LoVo (cell line): ENCODE results near the gene DCTN2.
"Not testable (repeated sequence)": the region's sequence is repeated elsewhere in the genome, so short reads cannot be mapped to it uniquely, and the experiment has no call there.

Experiments
- DNase-seq: peaks from one replicate; pipeline ENCODE4 v3.0.0-alpha.2; 2016; ENCODE audit warnings: low spot score

DCTN2 gene

DNA sequence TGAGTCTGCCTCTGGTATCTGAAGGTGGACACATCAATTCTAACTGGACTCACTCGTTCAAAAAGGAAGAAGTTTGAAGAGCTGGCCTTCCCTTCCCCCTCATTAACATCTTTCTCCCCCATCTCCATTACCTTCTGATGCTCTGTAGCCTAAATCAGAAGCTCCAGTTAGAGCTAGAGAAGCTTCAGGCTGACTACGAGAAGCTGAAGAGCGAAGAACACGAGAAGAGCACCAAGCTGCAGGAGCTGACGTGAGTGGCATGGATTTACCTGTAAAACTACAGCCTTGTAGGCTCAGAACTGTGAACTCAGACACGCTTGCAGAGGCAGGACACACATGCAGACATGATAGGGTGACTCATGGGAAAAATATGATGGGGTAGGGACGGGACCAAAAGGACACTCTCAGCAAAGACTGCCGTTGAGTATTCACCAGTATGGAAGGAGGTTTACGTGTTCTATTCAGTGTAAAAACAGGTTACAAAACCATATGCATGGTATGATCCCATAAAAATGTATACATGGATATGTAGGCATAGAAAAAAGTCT lies 29.7 kb upstream of the DCTN2 start:
- DNase-seq: no peak

DNA sequence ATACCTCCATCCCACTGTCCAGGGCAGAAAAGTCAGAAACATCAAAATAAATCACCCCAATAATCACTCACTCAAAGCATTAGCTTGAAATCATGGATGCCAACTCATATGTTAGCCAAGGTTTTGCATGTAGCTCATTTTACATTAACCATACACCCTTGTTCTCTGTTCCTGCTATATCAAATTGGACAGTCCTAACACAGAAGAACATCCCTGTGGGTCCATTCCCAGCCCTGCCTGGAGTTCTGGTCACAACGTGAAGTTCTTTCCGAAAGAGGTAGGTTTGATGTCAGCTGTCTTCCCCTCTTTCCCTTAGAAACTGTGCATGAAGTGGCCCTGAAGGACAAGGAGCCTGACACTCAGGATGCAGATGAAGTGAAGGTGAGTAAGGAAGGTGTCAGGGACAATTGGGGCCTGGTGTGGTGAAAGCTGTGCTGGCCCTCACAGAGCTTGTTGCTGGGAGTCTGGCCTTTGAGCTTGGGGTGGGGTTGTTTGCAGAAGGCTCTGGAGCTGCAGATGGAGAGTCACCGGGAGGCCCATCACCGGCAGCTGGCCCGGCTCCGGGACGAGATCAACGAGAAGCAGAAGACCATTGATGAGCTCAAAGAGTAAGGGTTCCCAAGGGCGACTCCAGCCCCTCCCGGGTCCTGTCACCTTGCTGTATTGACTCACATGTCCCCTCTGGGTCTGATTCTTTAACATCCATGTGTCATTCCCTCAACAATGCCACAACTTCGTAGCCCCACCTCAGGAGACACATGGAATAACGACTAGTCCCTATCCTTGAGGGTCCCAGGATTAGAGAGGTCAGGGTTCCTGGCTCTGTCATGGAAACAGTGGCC lies 29.0 kb upstream of the DCTN2 start:
- DNase-seq: no peak

DNA sequence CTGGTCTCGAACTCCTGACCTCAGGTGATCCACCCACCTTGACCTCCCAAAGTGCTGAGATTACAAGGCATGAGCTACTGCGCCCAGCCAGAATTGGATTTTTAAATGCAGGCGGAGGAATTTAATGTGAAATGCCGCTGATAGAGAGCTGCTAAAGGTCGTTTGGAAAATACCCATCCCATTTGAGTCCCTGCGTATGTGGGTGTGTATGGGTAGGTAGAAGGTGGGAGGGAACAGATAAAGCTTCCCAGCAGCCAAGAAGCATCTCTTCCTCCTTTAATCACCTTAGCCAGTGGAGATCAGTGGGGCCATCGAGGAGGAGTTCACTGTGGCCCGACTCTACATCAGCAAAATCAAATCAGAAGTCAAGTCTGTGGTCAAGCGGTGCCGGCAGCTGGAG lies 27.8 kb upstream of the DCTN2 start:
- DNase-seq: no peak

DNA sequence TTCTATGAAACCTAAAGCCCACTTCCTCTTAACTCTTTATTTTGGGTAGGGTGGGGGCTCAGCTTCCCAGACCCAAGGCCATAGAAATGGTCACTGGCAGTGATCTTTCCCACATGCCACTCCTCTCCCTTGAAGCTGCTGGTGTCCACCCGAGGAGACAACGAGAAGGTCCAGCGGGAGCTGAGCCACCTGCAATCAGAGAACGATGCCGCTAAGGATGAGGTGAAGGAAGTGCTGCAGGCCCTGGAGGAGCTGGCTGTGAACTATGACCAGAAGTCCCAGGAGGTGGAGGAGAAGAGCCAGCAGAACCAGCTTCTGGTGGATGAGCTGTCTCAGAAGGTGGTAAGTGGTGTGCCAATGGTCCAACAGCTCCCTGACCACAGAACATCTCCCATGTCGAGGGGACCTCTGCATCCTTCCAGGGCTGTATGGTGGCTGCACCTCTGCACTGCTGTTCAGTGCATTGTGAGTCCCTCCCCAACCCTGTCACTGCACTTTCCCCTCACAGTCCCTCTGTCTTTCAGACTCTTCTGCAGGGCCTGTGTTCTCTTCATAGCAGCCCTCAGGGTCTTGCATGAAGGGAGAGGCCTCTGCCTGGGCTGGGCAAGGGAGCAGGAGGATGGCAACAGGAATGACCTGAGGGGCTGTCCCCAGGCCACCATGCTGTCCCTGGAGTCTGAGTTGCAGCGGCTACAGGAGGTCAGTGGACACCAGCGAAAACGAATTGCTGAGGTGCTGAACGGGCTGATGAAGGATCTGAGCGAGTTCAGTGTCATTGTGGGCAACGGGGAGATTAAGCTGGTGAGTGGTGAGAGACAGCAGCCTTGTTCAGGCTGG lies 25.2 kb upstream of the DCTN2 start:
- DNase-seq: no peak

DNA sequence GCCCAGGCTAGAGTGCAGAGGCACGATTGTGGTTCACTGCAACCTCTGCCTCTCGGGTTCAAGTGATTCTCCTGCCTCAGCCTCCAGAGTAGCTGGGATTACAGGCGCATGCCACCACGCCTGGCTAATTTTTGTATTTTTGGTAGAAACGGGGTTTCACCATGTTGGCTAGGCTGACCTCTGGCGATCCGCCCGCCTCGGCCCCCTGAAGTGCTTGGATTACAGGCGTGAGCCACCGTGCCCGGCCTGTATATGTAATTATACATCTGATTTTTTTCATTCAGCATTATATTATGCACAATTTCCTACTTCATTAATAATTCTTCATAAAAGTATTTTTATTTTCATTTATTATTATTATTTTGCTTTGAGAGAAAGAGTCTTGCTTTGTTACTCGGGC lies 23.4 kb upstream of the DCTN2 start:
- DNase-seq: not testable (repeated sequence)

DNA sequence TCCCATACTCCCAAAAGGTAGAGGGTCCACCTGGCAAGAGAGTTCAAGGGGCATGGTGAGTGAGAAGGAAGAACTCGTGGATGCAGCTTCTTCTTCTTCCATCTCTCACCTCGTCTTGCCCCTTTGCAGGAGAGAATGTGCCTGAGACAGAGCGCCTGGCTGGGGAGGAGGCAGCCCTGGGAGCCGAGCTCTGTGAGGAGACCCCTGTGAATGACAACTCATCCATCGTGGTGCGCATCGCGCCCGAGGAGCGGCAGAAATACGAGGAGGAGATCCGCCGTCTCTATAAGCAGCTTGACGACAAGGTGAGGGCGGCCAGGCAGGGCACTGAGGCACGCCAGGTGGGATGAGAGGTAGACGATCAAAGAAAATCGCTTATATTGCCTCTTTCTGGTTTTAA lies 22.9 kb upstream of the DCTN2 start:
- no peak for DNase-seq

DNA sequence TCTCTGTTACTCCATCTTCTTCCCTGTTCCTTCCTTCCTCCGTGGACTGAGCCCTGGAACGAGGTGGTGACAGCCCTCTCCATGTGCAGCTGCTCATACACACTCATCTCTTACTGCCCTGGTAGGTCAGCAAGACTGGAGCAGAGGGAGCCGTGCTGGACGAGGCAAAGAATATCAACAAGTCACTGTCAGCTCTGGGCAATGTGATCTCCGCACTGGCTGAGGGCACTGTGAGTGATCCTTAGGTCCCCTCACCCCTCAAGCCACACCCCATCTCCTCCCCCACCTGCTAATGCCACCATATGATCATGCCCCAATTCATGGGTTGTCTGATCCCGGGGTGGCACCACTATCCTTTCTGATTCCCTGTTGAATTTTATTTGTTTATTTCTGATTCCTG lies 21.8 kb upstream of the DCTN2 start:
- DNase-seq: no peak

DNA sequence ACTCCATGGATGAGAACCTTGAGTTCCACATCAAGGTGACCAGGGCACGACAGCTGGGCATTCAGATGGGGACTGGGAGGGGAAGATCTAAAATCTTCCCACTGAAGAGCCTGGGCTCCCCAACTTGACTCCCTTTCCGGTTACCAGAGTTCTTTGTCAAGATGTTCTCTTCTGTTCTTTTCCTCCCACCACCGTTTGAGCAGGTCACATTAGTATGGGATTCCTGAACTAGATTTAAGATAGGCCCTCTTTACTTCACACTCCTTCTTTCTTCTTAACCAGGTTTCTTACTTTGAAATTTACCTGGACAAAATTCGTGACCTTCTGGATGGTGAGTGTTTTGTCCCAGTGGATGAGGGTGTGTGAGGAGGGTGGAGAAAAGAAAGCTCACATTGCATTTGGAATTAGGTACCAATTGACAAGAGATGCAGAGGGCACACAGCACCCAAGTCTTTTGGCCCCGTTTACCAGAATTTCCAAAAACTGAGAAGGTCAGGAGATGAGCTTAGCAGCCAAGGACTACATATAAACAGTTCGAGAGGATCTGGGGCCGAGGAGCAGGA lies 17.3 kb upstream of the DCTN2 start:
- DNase-seq: no peak

DNA sequence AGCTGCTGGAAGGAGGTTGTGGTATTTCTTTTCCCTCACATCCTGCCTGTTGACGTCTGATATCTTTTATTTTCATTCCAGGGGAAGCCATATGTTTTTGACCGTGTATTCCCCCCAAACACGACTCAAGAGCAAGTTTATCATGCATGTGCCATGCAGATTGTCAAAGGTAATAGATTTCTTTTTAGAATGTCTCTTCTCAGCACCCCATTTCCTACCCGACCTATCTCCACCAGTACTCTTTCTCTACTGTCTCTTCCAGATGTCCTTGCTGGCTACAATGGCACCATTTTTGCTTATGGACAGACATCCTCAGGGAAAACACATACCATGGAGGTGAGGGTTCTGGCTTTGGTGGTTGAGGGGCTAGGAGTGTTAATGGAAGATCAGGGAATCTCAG lies 16.4 kb upstream of the DCTN2 start:
- DNase-seq: no peak

DNA sequence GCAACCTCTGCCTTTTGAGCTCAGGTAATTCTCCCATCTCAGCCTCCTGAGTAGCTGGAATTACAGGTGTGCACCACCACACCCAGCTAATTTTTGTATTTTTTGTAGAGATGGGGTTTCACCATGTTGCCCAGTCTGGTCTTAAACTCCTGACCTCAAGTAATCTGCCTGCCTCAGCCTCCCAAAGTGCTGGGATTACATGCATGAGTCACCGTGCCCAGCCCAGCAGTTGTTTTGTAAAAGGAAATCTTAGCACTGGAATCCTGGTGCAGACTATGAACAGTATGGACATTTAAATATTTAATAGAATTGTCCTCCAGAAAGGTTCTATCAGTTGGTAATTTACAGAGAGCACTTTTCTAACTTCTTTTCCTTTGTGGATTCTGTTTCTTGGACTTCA lies 14.1 kb upstream of the DCTN2 start:
- not testable (repeated sequence) for DNase-seq

DNA sequence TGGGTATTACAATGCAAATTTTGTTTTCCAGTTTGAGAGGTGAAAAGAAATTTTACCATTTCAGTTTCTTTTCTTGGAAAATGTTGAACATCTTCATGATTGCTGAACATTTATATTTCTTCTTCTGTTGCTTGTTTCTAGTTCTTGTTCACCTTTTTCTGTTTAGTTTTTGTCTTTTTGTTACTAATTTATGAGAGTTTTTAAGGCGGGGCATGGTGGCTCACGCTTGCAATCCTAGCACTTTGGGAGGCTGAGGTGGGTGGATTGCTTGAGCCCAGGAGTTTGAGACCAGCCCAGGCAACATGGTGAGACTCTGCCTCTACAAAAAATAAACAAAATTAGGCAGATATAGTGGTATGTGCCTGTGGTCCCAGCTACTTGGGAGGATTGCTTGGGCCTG lies 13.5 kb upstream of the DCTN2 start:
- DNase-seq: no peak

DNA sequence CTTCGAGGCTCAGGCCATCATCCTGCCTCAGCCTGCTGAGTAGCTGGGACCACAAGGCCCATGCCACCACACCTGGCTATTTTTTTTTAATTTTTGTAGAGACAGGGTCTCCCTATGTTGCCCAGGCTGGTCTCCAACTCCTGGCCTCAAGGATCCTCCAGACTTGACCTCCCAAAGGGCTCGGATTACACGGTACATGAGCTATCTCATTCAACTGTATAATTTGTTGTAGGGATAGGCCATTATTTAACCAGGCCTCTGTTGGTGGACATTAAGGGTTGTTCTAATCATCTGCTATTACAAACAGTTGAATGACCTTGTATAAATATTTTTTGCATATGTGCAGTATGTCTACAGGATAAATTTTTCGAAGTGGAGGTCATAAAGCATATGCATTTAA lies 11.9 kb upstream of the DCTN2 start:
- no peak for DNase-seq

DNA sequence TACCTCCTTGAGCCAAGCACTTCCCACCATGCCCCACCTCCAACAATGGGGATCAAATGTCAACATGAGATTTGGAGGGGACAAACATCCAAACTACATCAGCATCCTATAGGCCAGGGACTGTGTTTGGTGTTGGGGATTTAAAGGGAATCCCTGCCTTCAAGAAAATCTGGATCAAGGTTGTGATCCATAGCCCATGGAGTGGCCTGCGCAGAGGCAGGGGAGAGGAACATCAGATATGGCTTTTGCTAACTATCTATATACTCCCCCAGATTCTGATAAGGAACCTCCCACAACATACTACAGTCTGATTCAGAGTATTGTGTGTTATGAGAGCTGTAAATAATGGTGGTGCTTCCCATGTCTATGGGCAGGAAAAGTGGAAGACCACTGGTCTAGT lies 7.9 kb upstream of the DCTN2 start:
- DNase-seq: no peak

DNA sequence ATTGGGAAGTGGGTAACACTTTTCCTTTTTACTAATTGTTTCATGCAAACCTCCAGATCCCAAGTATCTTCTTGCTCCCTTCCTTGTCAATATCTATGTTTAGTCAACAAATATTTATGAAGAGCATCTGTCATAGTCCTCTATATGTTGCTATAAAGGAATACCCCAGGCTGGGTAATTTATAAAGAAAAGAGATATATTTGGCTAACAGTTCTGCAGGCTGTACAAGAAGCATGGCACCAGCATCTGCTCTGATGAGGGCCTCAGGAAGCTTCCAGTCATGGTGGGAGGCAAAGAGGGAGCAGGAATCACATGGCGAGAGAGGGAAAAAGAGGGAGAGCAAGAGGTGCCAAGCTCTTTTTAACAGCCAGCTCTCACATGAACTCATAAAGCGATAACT lies 7.5 kb upstream of the DCTN2 start:
- no peak for DNase-seq

DNA sequence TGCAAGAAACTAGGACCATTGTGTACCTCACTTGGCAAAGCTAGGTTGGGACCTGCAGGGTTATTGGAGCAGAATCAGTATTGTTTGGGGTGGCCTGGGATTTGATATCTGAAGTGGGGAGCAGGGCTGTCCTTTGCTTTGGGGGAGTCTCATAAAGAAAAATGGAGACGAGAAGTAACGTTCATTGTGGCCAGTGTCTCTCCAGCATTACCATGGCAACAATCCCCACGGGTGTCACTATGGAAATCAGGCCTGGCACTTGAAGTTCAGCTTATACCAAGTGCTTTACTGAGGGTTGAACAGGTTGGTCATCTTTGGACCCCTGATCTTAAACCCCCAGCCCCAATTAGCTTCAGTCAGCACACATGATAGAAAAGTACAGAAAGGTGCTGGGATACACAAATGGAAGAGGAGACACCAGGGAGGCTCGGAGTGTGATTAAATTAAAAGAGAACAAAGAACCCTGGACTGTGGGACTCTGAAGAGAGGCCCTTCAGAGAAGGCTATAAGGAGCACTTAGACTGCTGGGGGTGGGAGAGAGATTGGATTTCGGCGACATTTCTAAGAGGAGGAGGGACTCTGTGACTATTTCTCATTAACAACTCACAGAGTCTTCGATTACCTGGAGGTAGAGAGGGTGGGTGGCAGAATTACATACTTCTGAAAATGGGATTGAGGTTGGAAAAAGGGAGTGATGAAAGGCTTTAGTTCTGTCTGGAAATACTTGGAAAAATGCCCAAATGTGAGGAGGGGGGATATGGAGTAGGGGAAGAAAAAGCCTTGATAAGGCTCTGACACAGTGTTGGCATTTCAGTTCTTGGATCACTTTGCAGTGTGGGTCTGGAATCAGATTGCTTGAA lies 6.6 kb upstream of the DCTN2 start:
- no peak for DNase-seq

DNA sequence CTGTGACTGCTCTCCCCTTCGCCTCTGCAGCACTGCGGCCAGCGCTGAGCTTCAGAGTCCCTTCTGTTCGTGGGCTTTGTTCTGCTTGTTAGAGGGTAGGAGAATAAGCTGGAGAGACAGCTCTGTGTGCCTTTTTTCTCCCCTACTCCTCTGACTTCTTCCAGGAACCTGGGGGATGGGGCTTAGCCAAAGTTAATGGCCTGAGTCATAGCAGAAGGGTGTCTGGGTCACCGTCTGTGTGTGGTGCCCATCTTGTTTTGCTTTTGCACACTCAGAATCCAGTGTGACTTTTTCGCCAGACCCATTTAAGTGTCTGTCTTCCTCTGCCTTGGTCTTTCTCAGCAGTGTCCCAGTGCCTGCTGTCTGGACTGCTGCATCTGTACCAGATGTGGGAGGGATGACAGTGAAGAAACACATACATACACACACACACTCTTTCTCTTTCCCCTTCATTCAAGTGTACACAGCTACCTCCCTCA lies 5.9 kb upstream of the DCTN2 start:
- no peak for DNase-seq

DNA sequence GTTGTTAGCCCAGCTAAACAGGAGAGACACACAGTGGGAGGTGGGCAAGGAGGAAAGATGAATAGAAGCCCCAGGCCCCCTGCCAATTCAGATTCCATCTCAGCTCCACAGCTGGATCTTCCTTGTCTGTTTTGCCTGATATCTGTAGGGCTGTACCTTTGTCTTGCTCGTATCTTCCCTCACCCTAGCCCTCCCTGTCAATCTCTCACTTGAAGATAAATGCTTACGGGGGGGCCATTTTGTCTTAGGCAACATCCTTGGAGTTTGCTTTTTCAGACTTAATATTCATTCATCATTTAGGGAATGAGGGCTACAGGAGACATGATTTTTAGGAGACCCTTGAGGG lies 5.3 kb upstream of the DCTN2 start:
- no peak for DNase-seq

DNA sequence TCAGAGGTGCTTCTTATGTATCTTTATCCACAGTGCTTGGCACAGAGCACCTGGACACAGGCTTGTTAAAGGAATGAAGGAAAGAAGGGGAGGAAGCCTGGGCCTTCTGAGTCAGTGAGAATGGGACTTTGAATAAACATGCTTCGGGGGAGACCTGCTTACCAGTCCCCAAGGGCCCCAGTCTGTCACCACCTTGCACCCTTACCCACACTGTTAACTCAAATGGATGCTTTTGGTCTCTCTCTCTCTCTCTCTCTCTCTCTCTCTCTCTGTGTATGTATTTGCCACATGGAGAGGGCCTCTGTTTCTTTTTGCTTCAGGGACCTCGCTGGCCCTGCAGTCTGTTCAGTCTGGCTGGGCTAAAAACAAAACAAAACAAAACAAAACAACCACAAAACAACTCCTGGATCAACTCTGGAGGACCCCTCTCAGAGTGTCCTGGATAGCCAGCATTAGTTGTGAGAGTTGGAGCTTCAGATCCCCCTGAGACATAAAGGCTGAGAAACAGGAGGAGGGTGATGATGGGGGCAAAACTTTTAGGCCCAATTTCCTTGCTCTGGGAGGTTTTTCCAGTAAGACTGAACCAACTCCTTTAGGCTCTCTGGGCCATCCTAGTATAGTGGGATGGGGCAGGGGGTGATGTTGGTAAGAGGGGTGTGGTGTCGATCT lies 4.8 kb upstream of the DCTN2 start:
- DNase-seq: no peak

DNA sequence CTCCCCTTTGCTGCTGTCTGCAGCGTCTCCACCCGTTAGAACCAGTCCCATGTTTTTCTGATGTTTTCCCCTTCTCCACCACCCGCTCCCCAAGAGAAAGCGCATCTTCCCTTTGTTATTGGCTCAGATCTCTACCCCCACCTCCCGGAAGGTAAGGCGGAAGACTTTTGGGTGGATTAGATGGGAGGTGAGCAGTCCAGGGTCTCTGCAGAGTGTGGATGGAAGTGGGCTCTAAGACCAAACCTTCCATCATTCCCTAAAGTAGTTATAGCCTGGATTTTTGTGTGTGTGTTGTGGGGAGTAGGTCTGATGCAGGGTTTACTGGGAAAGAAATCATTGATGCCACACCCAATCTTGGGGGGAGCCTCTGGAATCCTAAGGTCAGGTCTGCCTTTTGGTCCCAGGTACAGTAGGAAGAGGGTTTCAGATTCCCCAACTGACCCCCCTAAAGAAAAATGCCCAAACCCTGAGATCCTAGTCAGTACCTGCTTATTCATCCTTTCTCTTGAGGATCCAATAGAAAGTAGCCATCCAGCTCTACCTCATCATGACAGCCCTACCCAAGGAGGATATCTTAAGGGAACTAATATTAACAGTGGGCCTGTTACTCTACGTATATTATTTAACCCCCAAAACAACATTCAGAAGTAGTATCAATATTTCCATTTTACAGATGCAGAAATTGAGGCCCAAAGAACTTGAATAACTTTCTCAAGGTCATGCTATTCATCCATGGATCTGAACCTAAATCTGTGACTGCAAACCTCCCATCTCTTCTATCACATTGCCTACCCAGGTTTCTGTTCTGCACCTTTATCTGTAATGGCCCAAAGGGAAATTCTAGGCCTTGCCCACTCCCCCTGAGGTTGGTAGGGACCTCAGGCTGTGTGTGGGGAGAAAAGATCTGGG lies 3.9 kb upstream of the DCTN2 start:
- no peak for DNase-seq
